Measurements from ENCODE around the gene USP14.

DNA sequence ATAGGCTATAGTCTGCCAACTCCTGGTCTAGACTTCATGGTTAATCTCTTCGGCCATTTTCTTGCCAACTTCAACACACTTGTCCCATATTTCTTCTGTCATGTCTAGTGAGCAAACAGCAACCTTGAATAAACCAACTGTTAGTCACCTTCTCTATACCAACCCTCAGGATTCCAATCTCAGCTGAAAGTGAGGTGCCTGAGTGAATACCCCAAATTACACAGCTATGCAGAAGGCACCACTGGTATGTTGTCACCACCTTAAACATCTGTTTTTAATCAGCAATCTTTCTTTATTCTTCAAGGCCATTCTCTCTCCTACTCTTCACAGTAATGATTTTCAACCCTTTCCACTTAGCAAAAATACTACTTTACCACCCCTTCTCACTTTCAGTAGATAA, 70.2 kb downstream of the USP14 start:
- TF ChIP-seq, protein P1, sequence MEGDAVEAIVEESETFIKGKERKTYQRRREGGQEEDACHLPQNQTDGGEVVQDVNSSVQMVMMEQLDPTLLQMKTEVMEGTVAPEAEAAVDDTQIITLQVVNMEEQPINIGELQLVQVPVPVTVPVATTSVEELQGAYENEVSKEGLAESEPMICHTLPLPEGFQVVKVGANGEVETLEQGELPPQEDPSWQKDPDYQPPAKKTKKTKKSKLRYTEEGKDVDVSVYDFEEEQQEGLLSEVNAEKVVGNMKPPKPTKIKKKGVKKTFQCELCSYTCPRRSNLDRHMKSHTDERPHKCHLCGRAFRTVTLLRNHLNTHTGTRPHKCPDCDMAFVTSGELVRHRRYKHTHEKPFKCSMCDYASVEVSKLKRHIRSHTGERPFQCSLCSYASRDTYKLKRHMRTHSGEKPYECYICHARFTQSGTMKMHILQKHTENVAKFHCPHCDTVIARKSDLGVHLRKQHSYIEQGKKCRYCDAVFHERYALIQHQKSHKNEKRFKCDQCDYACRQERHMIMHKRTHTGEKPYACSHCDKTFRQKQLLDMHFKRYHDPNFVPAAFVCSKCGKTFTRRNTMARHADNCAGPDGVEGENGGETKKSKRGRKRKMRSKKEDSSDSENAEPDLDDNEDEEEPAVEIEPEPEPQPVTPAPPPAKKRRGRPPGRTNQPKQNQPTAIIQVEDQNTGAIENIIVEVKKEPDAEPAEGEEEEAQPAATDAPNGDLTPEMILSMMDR (conservative IDR thresholded peaks at IDR 0.05) = no peak
- no peak for TF ChIP-seq EZH2 (IDR thresholded peaks at IDR 0.05; ENCODE audit: low read depth)
